GM19397 (cell line): ENCODE measurements around the gene TUBGCP3.

Source experiments
- ATAC-seq: cut with Tn5 transposase; IDR thresholded peaks from one replicate; pipeline ENCODE4 v1.9.1; 2021; ENCODE audit warnings: mild to moderate bottlenecking, moderate library complexity; ENCODE audit not compliant: unreplicated experiment

Gene TUBGCP3

GRCh38 chr13:112455476-112456059 lies 132.4 kb downstream of the TUBGCP3 start:
- ATAC-seq: no peak

- ATAC-seq: no peak
These were observed 133.2 kb downstream of the TUBGCP3 start for GRCh38 chr13:112454648-112455334.

- ATAC-seq: no peak
These were observed 133.9 kb downstream of the TUBGCP3 start for GRCh38 chr13:112453874-112454647.

- no peak for ATAC-seq
These were observed 134.6 kb downstream of the TUBGCP3 start for GRCh38 chr13:112453207-112453829.

- no peak for ATAC-seq
These were observed 135.4 kb downstream of the TUBGCP3 start for GRCh38 chr13:112452380-112453206.

DNA sequence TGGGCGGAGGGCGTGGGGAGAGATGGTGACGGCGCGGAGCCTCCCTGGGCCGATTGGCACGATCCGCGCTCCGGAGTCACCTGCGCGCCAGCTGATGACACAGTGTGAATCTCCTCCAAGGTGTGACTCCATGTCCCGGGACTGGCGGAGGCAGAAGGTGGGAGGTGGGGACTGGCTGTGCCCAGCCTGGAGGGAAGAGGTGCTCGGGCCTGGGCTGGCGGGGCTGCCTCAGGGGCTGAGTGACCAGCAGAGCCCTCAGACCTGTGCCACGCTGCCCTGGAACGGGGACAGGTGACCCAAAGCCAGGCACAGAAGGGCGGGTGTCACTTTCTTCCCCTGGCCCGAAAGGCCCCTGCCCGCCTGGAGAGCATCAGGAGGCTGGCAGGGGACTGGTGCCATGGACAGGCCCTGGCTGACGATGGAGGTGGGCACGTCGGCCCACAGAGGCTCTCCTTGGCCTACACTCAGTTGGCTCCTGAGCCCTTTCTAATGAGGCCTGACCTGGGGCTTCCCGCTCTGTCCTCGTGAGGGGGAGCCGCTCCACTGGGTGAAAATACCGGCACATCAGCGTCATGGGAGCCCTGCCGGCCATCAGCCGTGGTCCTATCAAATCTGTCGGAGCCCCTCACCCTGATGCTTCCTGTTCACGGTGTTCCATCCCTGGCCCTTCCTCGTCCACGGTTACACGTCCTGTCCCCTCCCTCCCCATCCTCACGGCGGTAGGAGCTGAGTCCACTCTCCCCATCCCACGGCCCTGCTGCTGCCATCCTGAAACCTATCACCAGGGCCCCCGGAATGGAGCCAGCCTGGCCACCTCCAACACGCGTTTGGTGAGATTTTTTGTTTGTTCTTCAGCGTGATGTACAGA lies 136.2 kb downstream of the TUBGCP3 start:
- ATAC-seq: no peak

DNA sequence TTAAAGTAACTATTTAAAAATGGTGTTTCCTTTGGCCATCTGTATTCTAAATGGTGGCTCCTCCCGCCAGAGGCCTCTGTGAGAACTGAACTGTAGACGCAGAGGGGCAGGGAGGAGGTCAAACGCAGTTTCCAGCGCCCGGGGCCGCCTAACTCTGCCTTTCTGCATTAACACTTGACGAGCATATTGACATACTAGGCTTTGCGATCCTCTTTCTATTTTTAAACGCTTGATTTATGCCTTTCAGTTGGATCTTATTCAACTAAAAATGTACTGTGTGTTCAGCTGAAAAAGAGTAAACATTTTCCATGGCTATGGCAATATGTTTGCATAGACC lies 137.1 kb downstream of the TUBGCP3 start:
- ATAC-seq: no peak

DNA sequence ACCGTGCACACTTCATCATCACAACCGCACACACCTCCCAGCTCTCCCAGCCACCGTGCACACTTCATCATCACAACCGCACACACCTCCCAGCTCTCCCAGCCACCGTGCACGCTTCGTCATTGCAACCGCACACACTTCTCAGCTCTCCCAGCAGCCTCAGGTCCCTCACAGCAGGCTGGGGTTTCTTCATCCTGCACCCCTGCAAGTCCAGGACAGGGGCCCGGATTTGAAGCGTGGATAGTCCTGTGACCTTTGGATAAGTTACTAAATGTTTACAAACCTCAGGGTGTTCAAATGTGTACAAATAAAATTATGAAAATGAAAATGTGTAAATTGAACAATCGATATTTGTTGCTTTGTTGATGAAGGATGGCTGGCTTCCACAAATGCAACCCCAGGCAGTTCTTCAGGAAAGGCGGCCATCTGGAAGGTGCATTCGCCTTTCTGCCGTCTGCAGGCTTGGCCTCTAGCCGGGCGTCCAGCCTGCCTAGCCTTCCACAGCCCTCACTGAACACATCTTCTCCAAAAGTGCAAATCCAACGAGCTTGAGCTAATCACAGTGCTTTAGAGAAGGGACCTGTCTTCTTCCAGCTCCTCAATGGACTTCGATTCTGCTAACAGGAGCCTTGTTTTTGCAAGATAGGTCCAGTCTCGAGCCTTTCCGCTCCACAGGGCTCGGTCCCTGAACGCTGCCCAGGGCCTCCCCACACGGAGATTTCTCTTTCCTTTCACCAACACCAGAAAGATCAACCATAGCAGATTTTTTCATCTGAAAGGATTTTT lies 137.6 kb downstream of the TUBGCP3 start:
- ATAC-seq: no peak

GRCh38 chr13:112449545-112449930 lies 138.4 kb downstream of the TUBGCP3 start:
- no peak for ATAC-seq

DNA sequence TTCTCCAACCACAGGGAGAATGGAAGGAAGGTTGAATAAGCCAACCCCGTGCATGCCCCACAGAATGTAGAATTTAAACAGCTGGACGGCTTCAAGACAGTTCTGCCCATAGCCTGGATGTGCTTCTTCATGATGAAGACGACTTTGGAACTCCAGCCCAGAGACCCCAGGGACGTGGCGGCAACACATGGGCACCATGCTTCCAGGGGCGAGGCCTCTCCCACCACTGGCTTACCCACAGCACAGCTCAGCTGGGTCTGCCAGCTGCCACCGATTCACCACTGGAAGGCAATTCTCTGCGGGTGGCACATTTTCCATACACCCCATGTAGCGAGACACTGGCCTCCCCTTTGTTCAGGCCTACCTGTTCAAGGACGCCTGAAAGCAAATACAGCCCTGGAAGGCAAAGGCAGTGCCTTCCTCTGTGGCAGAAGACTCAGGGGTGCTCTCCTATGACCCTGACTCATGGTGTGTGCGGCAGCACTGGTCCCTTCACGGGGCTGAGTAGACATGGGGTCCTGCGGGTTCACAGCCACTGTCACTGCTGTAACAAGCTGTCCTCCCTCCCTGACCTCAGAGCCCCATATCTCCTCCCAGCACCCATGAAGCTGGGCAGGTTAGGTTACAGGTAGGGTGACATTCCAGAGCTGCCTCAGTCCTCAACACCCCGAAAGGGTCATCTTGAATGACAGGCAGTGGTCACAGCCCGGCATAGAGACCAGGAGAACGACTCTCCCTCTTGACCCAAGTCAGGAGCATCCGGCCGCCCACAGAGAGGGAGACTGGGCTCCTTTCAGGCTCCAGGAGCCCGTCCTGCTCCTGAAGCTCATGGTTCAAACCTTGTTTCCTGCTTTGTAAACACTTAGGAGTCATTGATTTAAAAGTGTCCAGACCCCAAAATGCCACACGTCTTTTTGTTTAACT lies 139.1 kb downstream of the TUBGCP3 start:
- no peak for ATAC-seq

DNA sequence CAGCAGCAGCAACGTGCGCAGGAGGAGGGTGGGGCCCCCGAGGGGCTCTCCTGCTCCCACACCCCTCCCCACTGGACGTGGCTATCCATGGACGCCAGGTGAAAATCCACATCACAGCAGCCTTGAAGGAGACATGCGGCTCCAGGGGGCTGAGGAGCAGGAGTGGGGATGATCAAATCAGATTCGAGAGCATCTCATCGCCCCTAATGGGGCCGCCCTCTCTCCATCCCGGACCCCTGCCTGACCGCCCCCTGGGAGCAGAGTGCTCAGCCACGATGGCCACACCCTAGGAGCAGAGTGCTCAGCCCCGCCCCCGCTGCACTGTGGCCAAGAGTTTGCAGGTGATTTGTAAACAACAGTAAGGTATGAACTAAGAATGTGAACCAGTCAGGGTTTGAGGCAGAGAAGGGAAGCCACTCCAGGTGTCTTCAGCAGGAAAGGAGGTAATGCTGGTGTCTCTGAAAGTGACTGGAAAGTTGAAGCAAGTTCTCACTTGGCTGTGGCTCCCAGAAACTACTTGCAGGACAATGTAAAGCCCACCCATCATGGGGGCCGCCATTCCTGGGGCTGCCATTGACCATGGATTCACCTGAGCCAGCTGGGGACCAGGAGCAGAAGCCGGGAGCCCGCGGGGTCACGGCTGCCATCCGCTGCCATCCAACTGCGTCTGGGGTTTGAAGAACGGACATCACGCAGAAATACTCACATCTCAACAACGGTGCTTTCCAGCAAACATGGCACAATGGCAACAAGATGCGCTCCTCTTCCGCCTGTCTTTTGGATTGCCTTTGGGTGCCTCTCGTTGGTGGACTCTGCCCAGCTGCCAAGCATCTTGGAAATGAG lies 140.0 kb downstream of the TUBGCP3 start:
- ATAC-seq: no peak

- no peak for ATAC-seq
These were observed 140.6 kb downstream of the TUBGCP3 start for GRCh38 chr13:112447306-112447705.

DNA sequence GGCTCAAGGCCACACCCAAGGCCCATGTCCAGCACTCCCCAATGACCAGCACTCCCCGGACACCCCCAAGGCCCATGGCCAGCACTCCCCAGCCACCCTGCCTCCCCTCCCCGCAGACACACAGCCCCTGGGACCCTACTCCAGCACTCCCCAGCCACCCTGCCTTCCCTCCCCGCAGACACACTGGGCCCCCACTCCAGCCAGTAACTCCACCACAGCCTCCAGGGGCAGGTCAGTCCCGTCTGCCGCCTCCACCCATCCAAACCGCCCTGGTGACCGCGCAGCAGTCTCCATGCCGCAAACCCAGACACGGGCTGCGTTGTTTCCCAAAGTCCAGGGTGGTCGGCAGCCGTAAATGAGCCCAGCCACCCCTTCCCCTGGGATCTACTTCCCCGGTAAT lies 141.1 kb downstream of the TUBGCP3 start:
- no peak for ATAC-seq

DNA sequence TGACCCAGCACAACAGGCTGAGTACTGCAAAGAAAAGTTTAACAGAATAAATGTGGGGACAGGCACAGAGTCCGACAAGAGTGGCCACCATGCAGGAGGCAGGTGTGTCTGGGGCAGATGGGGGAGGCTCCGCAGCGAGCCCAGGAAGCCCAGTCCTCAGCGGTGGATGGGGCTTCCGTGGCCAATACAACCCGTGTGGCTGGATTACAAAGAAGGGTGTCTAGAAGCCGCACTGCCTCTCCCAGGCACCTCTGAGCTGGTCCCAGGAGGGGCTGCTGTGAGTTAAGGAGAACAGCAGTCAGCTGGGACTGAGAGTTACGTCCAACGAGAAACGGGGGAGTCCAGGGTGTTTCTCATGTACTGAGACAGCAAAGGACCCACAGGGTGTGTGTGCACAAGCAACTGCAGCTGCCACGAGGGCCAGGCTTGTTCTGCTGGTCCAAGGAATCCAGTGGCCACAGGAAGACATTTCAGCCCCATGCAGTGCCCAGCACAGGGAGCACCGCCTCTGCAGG lies 141.5 kb downstream of the TUBGCP3 start:
- no peak for ATAC-seq

- no peak for ATAC-seq
These were observed 142.3 kb downstream of the TUBGCP3 start for GRCh38 chr13:112445411-112446271.
